H1 (cell line): ENCODE results near the gene CCDC91.

Experiments used
- CHD1 ChIP-seq: IDR thresholded peaks from 2 replicates; pipeline ENCODE4 v1.6.1; 2012; ENCODE audit warnings: low read depth, low read length, improper control_type of control experiment
- CHD2 ChIP-seq: IDR thresholded peaks from 2 replicates; pipeline ENCODE4 v1.6.1; 2012; ENCODE audit warnings: low read length, improper control_type of control experiment
- CTCF ChIP-seq, 3 experiments: IDR thresholded peaks; 1 replicate in 2 of 3; 2 replicates in 1 of 3; pipeline versions ENCODE4 v1.5.1 to v1.6.1; 2011; ENCODE audit warnings: low read length in 3 of 3, mild to moderate bottlenecking in 3 of 3, inconsistent platforms in 2 of 3, low read depth in 1 of 3, moderate library complexity in 1 of 3; ENCODE audit not compliant: insufficient read depth in 1 of 3; ENCODE audit errors: control extremely low read depth in 1 of 3
- EP300 ChIP-seq, 2 experiments: IDR thresholded peaks; 1 replicate in 1 of 2; 2 replicates in 1 of 2; pipeline ENCODE4 v1.6.1; 2011 to 2012; ENCODE audit warnings: low read depth in 2 of 2, low read length in 2 of 2, mild to moderate bottlenecking in 2 of 2, borderline replicate concordance in 1 of 2, inconsistent platforms in 1 of 2, moderate library complexity in 1 of 2
- KDM1A ChIP-seq: fragments of 200-600, 300-600 bp; sonication (generic); IDR thresholded peaks from 2 replicates; pipeline ENCODE4 v1.7.1; 2016; ENCODE audit warnings: mild to moderate bottlenecking, low read length, borderline replicate concordance
- RFX5 ChIP-seq: IDR thresholded peaks from 2 replicates; pipeline ENCODE4 v1.6.1; 2011; ENCODE audit warnings: low read depth, low read length, improper control_type of control experiment, borderline replicate concordance
- SP1 ChIP-seq: IDR thresholded peaks from 2 replicates; pipeline ENCODE4 v1.6.1; 2011; ENCODE audit warnings: low read depth, low read length
- USF2 ChIP-seq: IDR thresholded peaks from 2 replicates; pipeline ENCODE4 v1.6.1; 2011; ENCODE audit warnings: low read length, improper control_type of control experiment

DNA sequence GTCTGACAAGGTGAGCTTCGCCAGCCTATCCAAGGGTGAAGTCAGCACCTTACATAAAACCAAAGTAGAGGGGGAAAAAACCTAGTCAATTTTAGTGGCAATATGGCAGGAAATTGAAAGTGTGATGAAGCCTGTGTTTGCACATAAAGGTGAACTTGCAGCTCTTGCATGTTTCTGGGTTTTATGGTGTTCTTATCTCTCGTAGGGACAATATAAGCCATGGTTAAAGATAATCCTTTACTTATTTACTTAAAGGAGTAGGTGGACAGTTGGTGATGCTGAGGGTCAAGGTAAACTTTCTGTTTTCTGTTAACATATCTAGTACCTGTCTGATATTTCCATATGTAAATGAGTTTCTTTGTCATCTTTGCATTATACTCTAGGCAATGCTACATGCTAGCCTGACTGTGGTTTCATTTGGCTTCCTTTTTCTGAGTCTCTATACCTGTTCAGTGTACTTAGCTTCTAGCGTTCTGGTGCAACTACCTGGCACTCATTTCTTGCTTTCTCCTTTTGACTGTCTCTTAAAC lies 32.8 kb downstream of the CCDC91 start:
- TF ChIP-seq CTCF (IDR thresholded peaks at IDR 0.05; ENCODE audit: control extremely low read depth in 1 of 3, insufficient read depth in 1 of 3, low read depth in 1 of 3, low read length in 3 of 3) (no peak), EP300 (IDR thresholded peaks at IDR 0.05; ENCODE audit: borderline replicate concordance in 1 of 2, low read depth in 2 of 2, low read length in 2 of 2) (no peak), RFX5 (no peak), SP1 (no peak), CHD2 (no peak), KDM1A (no peak), CHD1 (no peak), USF2 (no peak)
